NCI-H128 (cell line): ENCODE measurements around the gene POU6F1.

ENCODE experiments used
- DNase-seq: peaks from one replicate; lab custom pipeline; 2025; ENCODE audit not compliant: unreplicated experiment; lab: John Stamatoyannopoulos, UW

Gene POU6F1

GRCh38 chr12:51198568-51199365 is 19.1 kb downstream of the POU6F1 start:
- no peak for DNase-seq

- no peak for DNase-seq
Measured at GRCh38 chr12:51197736-51198567, 19.9 kb downstream of the POU6F1 start.

GRCh38 chr12:51196547-51196946 is 21.3 kb downstream of the POU6F1 start:
- DNase-seq: no peak

GRCh38 chr12:51195841-51196240 is 22.0 kb downstream of the POU6F1 start:
- no peak for DNase-seq

GRCh38 chr12:51192284-51192671 is 25.6 kb downstream of the POU6F1 start:
- DNase-seq: no peak

GRCh38 chr12:51191516-51192283 is 26.2 kb downstream of the POU6F1 start:
- DNase-seq: no peak

- DNase-seq: no peak
Measured at GRCh38 chr12:51190820-51191219, 27.0 kb downstream of the POU6F1 start.

- no peak for DNase-seq
Measured at GRCh38 chr12:51189790-51190355, 28.0 kb downstream of the POU6F1 start.

GRCh38 chr12:51188359-51189051 is 29.4 kb downstream of the POU6F1 start:
- no peak for DNase-seq

- no peak for DNase-seq
Measured at GRCh38 chr12:51187370-51187987, 30.4 kb downstream of the POU6F1 start.

- no peak for DNase-seq
Measured at GRCh38 chr12:51186465-51187085, 31.3 kb downstream of the POU6F1 start.

GRCh38 chr12:51185171-51185717 is 32.6 kb downstream of the POU6F1 start:
- DNase-seq: no peak

- DNase-seq: no peak
Measured at GRCh38 chr12:51183816-51184215, 34.0 kb downstream of the POU6F1 start.

- DNase-seq: no peak
Measured at GRCh38 chr12:51183349-51183748, 34.5 kb downstream of the POU6F1 start.

GRCh38 chr12:51181558-51181957 is 36.3 kb downstream of the POU6F1 start:
- DNase-seq: no peak

- no peak for DNase-seq
Measured at GRCh38 chr12:51177897-51178296, 40.0 kb downstream of the POU6F1 start.

GRCh38 chr12:51174501-51174900 is 43.4 kb downstream of the POU6F1 start:
- DNase-seq: no peak

- DNase-seq: peak; percentile 96
Measured at GRCh38 chr12:51172515-51173431, 45.1 kb downstream of the POU6F1 start, which contains the start of gene TFCP2. TFCP2 (minus strand) TSS chr12:51173135; CDS start chr12:51172422, 713 bp downstream.
